ENCODE data around the gene PALB2. TPM values are rescaled to one million over a fixed set of nuclear protein-coding genes. Genes with fewer than 3 reads are reported as not detected.
"Not testable (repeated sequence)": the region's sequence is repeated elsewhere in the genome, so short reads cannot be mapped to it uniquely, and the experiment has no call there.

PALB2 gene
- total and polyA plus RNA-seq, 10 donors: 9.3 to 22.0 (median 13.0) TPM

GRCh38 chr16:23634461-23635036 is 6.6 kb downstream of the PALB2 start:
- Histone ChIP-seq H3K9me3 (no peaks in the 10 kb centered on the region), H3K36me3 (peaks cover 0 to 80% (median 38%) of the 10 kb centered on the region in 6 donors)

DNA sequence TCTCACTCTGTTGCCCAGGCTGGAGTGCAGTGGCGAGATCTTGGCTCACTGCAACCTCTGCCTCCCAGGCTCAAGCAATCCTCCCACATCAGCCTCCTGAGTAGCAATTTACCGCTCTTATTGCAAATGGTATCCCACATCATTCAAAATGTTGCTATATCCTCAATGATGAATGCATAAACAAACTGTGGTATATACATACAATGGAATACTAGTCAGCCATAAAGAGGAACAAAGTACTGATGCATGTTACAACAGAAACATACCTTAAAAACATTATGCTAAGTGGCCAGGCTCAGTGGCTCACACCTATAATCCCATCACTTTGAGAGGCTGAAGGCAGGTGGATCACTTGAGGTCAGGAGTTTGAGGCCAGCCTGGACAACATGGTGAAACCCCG is 9.2 kb downstream of the PALB2 start:
- intact Hi-C loops (cut with DNase I; ENCODE audit: low total_unique reads); DNase-seq; H3K4me1 ChIP-seq; H3K27me3 ChIP-seq (replicated peaks in 1 of 7); H3K27ac ChIP-seq; H3K9me3 ChIP-seq; H3K4me3 ChIP-seq: not testable (repeated sequence)
- H3K36me3 ChIP-seq: peaks cover 0 to 89% (median 51%) of the 10 kb centered on the region in 6 donors
- WGBS, 5 donors: 94 to 99% (median 98%) methylated on average over 3 of the region's 3 CpGs

More at GRCh38 chr16:23634461-23635036, 6.6 kb downstream of the PALB2 start:
- no peaks in the 10 kb centered on the region for H3K27me3 ChIP-seq (replicated peaks in 1 of 7)
- TF ChIP-seq POLR2AphosphoS5 (IDR thresholded peaks at IDR 0.05) (no peak), POLR2A (IDR thresholded peaks at IDR 0.05) (no peak), CTCF (IDR thresholded peaks at IDR 0.05 in 8 of 11, conservative IDR thresholded peaks at IDR 0.05 in 3 of 11) (no peak)
- peaks cover 0 to 14% (median 2%) of the 10 kb centered on the region in 6 donors for H3K4me1 ChIP-seq
- 93 to 98% (median 96%) methylated on average over 4 of the region's 4 CpGs for WGBS, 5 donors
- intact Hi-C loops (cut with DNase I; ENCODE audit: low total_unique reads): no loop called here
- no peak overlapping the region for H3K27ac ChIP-seq
- no peak for DNase-seq
- no peak overlapping the region for H3K4me3 ChIP-seq

GRCh38 chr16:23629516-23629915 is 11.6 kb downstream of the PALB2 start:
- WGBS, 5 donors: 93 to 97% (median 95%) methylated on average over 8 of the region's 8 CpGs
- Histone ChIP-seq H3K27me3 (replicated peaks in 1 of 7) (no peaks in the 10 kb centered on the region), H3K9me3 (no peaks in the 10 kb centered on the region), H3K4me1 (no peaks in the 10 kb centered on the region), H3K36me3 (peaks cover 2 to 89% (median 54%) of the 10 kb centered on the region in 6 donors), H3K4me3 (no peak overlapping the region), H3K27ac (no peak overlapping the region)
- no peak for TF ChIP-seq CTCF (IDR thresholded peaks at IDR 0.05 in 8 of 11, conservative IDR thresholded peaks at IDR 0.05 in 3 of 11)
- no peak for TF ChIP-seq POLR2A (IDR thresholded peaks at IDR 0.05)
- TF ChIP-seq POLR2AphosphoS5 (IDR thresholded peaks at IDR 0.05): no peak
- intact Hi-C loops (cut with DNase I; ENCODE audit: low total_unique reads): no loop called here
- DNase-seq: no peak

GRCh38 chr16:23624092-23624491 is 17.0 kb downstream of the PALB2 start:
- DNase-seq: no peak
- Histone ChIP-seq H3K36me3 (peaks cover 2 to 100% (median 85%) of the 10 kb centered on the region in 6 donors), H3K27ac (no peak overlapping the region), H3K4me1 (no peaks in the 10 kb centered on the region), H3K9me3 (no peaks in the 10 kb centered on the region), H3K27me3 (replicated peaks in 1 of 7) (no peaks in the 10 kb centered on the region), H3K4me3 (no peak overlapping the region)
- intact Hi-C loops (cut with DNase I; ENCODE audit: low total_unique reads): no loop called here
- TF ChIP-seq POLR2A (IDR thresholded peaks at IDR 0.05) (no peak), CTCF (IDR thresholded peaks at IDR 0.05 in 8 of 11, conservative IDR thresholded peaks at IDR 0.05 in 3 of 11) (no peak), POLR2AphosphoS5 (IDR thresholded peaks at IDR 0.05) (no peak)

DNA sequence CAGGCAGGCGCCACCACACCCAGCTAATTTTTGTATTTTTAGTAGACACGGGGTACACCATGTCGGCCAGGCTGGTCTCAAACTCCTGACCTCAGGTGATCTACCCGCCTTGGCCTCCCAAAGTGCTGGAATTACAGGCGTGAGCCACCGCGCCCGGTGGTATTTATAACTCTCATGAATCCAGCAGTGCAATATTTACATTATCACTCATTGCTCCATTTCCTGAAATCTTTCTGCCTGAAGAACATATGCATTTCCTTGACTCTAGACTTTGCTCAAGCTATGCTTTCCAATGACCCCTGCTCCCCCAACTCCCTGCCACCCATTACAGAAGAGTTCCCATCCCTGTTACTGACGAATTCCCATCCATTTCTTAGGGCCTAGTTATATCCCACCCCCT is 25.3 kb downstream of the PALB2 start:
- no peaks in the 10 kb centered on the region for H3K27me3 ChIP-seq (replicated peaks in 1 of 7)
- 87 to 96% (median 90%) methylated on average over 9 of the region's 9 CpGs for WGBS, 5 donors
- no peaks in the 10 kb centered on the region for H3K4me1 ChIP-seq
- H3K27ac ChIP-seq: no peak overlapping the region
- intact Hi-C loops (cut with DNase I; ENCODE audit: low total_unique reads): no loop called here
- no peak for DNase-seq
- no peaks in the 10 kb centered on the region for H3K9me3 ChIP-seq
- TF ChIP-seq POLR2A (IDR thresholded peaks at IDR 0.05): no peak
- TF ChIP-seq POLR2AphosphoS5 (IDR thresholded peaks at IDR 0.05): no peak
- no peak for TF ChIP-seq CTCF (IDR thresholded peaks at IDR 0.05 in 8 of 11, conservative IDR thresholded peaks at IDR 0.05 in 3 of 11)
- peaks cover 0 to 96% (median 64%) of the 10 kb centered on the region in 6 donors for H3K36me3 ChIP-seq
- H3K4me3 ChIP-seq: no peak overlapping the region
